ENCODE results near the gene DOK4. TPM values are rescaled to one million over a fixed set of nuclear protein-coding genes. Genes with fewer than 3 reads are reported as not detected.

DOK4 gene
- total RNA-seq, 1 donor from 2014 or later = 4.4 TPM

- H3K4me1 Mint-ChIP-seq (ENCODE audit: low read depth) = peaks cover 18% of the 10 kb centered on the region
- no peaks in the 10 kb centered on the region for H3K9me3 Mint-ChIP-seq
- intact Hi-C loops (cut with micrococcal nuclease) = loop anchor here (1.0 to 5.0 kb wide), 3 partner anchors 29 to 261 kb away; partner anchors contain the start of genes CIAPIN1, COQ9 and KATNB1
- no peak overlapping the region for H3K4me3 Mint-ChIP-seq
- H3K36me3 Mint-ChIP-seq (ENCODE audit: low read depth) = no peaks in the 10 kb centered on the region
- H3K27me3 Mint-ChIP-seq (ENCODE audit: insufficient read depth) = peaks cover 2% of the 10 kb centered on the region
- no peak for DNase-seq (ENCODE audit: low spot score)
- H3K27ac Mint-ChIP-seq = peak overlapping the region; percentile 52
Measured at GRCh38 chr16:57476546-57477410, 9.5 kb downstream of the DOK4 start.

DNA sequence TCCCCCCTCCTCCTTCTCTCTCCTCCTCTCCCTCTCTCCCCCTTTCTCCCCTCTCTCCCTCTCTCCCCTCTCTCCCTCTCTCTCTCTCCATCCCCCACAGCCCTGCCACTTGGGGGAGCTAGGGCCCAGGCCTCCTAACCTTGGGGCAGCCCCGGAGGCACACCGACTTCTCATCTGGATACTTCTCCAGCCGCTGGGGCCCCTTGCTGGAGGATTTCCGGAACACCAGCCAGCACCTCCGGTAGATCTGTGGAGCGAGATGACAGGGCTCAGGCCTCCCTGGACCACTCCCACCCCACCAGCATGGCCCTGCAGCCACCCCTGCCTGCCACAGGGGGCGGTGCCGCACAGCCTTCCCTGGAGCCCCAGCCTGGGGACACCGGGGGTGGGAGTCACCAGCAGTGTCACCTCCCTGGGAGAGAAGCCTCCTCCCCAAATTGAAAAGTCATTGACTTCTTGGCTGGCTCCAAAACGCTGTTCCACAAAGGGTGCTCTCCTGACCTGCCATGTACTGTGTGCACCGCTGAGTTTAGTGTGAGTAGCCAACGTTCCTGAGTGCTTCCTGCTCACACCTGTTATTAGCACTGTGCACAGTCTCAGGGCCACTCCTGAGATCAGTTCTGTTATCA, 10.5 kb downstream of the DOK4 start:
- Mint-ChIP-seq H3K9me3 (no peaks in the 10 kb centered on the region), H3K36me3 (ENCODE audit: low read depth) (peaks cover 7% of the 10 kb centered on the region), H3K4me1 (ENCODE audit: low read depth) (peaks cover 18% of the 10 kb centered on the region), H3K27ac (peak overlapping the region; percentile 52), H3K27me3 (ENCODE audit: insufficient read depth) (no peaks in the 10 kb centered on the region), H3K4me3 (peak overlapping the region; percentile 45)
- DNase-seq (ENCODE audit: low spot score) = peak; percentile 81
- intact Hi-C loops (cut with micrococcal nuclease) = loop anchor here (1.0 to 5.0 kb wide), 5 partner anchors 10 to 261 kb away; partner anchors contain the start of genes CIAPIN1, COQ9, DOK4 and KATNB1

- Mint-ChIP-seq H3K9me3 (no peaks in the 10 kb centered on the region), H3K27me3 (ENCODE audit: insufficient read depth) (no peaks in the 10 kb centered on the region), H3K4me3 (no peak overlapping the region), H3K27ac (peak overlapping the region; percentile 29), H3K36me3 (ENCODE audit: low read depth) (peaks cover 10% of the 10 kb centered on the region), H3K4me1 (ENCODE audit: low read depth) (peaks cover 18% of the 10 kb centered on the region)
- no peak for DNase-seq (ENCODE audit: low spot score)
- intact Hi-C loops (cut with micrococcal nuclease) = loop anchor here (1.0 to 5.0 kb wide), 3 partner anchors 11 to 262 kb away; partner anchors contain the start of genes DOK4, KATNB1 and POLR2C
Measured at GRCh38 chr16:57474671-57475661, 11.3 kb downstream of the DOK4 start.

DNA sequence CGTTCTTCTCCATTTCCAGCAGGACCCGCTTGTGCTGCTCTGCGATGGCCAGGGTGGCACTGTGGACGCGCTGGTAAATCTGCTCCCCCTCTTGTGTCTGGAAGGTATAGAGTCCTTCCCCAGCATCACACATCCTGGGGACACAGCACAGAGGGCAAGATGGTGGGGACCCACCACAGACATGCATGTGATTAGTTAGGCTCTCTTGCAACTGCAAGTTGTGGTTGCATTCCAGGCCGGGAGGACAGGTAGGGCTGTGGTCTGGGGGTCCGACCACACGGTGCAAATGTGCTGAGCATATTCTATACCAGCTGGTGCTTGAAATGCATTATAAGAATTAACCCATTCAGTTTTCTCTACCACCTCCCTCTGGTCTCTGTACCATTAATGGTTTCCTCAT, 12.4 kb downstream of the DOK4 start:
- Mint-ChIP-seq H3K36me3 (ENCODE audit: low read depth) (peaks cover 14% of the 10 kb centered on the region), H3K4me1 (ENCODE audit: low read depth) (peaks cover 18% of the 10 kb centered on the region), H3K9me3 (no peaks in the 10 kb centered on the region), H3K27ac (no peak overlapping the region), H3K27me3 (ENCODE audit: insufficient read depth) (no peaks in the 10 kb centered on the region), H3K4me3 (no peak overlapping the region)
- intact Hi-C loops (cut with micrococcal nuclease) = no loop called here
- no peak for DNase-seq (ENCODE audit: low spot score)

DNA sequence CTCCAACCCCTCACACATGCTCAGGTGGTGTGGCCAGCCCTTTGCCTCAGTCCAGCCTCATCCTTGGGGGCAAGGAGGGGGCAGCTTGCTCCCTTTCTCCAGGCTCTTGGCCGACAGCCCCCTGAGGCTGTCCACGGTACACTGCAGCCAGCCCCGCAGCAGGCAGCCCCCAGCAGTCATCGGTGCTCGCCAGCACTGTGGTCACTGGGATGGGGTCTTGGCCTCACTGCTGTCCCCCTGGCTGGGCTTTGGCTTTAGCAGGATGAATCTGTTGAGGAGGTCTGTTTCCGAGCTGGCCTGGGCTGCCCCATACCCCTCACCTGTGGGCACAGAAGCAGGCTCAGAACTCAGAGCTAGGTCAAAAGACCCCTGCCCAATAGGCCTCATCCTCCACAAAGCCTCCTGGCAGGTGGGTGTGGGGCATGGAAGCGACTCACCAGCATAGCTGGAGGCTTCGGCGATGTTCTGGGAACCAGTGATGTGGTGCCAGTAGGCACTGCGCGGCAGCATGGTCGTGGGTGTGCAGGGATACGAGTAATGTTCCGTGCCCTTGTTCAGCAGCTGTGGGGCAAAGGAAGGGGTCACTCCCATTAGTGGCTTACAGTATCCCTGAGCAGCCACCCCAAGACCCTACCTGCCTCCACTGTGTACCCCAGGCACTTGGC, 13.0 kb downstream of the DOK4 start:
- Mint-ChIP-seq H3K36me3 (ENCODE audit: low read depth) (peaks cover 18% of the 10 kb centered on the region), H3K4me3 (no peak overlapping the region), H3K27me3 (ENCODE audit: insufficient read depth) (no peaks in the 10 kb centered on the region), H3K9me3 (no peaks in the 10 kb centered on the region), H3K4me1 (ENCODE audit: low read depth) (peaks cover 18% of the 10 kb centered on the region), H3K27ac (no peak overlapping the region)
- no peak for DNase-seq (ENCODE audit: low spot score)
- intact Hi-C loops (cut with micrococcal nuclease) = no loop called here

- Mint-ChIP-seq H3K4me1 (ENCODE audit: low read depth) (peaks cover 18% of the 10 kb centered on the region), H3K9me3 (no peaks in the 10 kb centered on the region), H3K4me3 (no peak overlapping the region), H3K36me3 (ENCODE audit: low read depth) (peaks cover 23% of the 10 kb centered on the region), H3K27ac (no peak overlapping the region), H3K27me3 (ENCODE audit: insufficient read depth) (no peaks in the 10 kb centered on the region)
- no peak for DNase-seq (ENCODE audit: low spot score)
- intact Hi-C loops (cut with micrococcal nuclease) = no loop called here
Measured at GRCh38 chr16:57472665-57473060, 13.6 kb downstream of the DOK4 start.

GRCh38 chr16:57471852-57472664, 14.2 kb downstream of the DOK4 start:
- H3K9me3 Mint-ChIP-seq = no peaks in the 10 kb centered on the region
- intact Hi-C loops (cut with micrococcal nuclease) = no loop called here
- no peaks in the 10 kb centered on the region for H3K27me3 Mint-ChIP-seq (ENCODE audit: insufficient read depth)
- H3K4me1 Mint-ChIP-seq (ENCODE audit: low read depth) = peaks cover 18% of the 10 kb centered on the region
- DNase-seq (ENCODE audit: low spot score) = no peak
- peaks cover 23% of the 10 kb centered on the region for H3K36me3 Mint-ChIP-seq (ENCODE audit: low read depth)
- no peak overlapping the region for H3K27ac Mint-ChIP-seq
- no peak overlapping the region for H3K4me3 Mint-ChIP-seq

GRCh38 chr16:57471209-57471608, 15.1 kb downstream of the DOK4 start:
- no peak overlapping the region for H3K27ac Mint-ChIP-seq
- H3K4me3 Mint-ChIP-seq = no peak overlapping the region
- no peaks in the 10 kb centered on the region for H3K27me3 Mint-ChIP-seq (ENCODE audit: insufficient read depth)
- H3K9me3 Mint-ChIP-seq = no peaks in the 10 kb centered on the region
- peaks cover 13% of the 10 kb centered on the region for H3K4me1 Mint-ChIP-seq (ENCODE audit: low read depth)
- intact Hi-C loops (cut with micrococcal nuclease) = no loop called here
- peaks cover 25% of the 10 kb centered on the region for H3K36me3 Mint-ChIP-seq (ENCODE audit: low read depth)
- DNase-seq (ENCODE audit: low spot score) = no peak

GRCh38 chr16:57470711-57471110, 15.6 kb downstream of the DOK4 start:
- H3K4me1 Mint-ChIP-seq (ENCODE audit: low read depth) = peaks cover 12% of the 10 kb centered on the region
- peaks cover 29% of the 10 kb centered on the region for H3K36me3 Mint-ChIP-seq (ENCODE audit: low read depth)
- intact Hi-C loops (cut with micrococcal nuclease) = no loop called here
- no peak for DNase-seq (ENCODE audit: low spot score)
- H3K4me3 Mint-ChIP-seq = no peak overlapping the region
- no peak overlapping the region for H3K27ac Mint-ChIP-seq
- no peaks in the 10 kb centered on the region for H3K27me3 Mint-ChIP-seq (ENCODE audit: insufficient read depth)
- H3K9me3 Mint-ChIP-seq = no peaks in the 10 kb centered on the region

DNA sequence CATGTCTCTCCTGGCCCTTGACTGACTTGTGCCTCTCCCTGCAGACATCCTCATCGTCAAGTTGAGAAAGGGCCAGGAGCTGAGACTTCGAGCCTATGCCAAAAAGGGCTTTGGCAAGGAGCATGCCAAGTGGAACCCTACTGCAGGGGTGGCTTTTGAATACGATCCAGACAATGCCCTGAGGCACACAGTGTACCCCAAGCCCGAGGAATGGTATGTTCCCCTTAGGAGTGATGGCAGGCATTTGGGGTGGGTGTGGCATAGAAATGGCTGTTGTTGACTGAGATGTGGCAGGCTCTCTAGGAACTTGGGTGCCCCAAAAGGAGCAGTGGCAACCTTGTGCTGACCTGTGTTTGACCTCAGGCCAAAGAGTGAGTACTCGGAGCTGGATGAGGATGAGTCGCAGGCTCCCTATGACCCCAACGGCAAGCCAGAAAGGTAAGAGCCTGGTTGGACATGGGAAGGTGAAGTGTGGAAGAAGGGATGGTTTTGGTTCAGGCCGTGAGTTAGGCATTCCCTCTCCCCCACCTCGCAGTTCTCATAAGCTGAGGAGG, 16.3 kb downstream of the DOK4 start:
- Mint-ChIP-seq H3K27me3 (ENCODE audit: insufficient read depth) (no peaks in the 10 kb centered on the region), H3K36me3 (ENCODE audit: low read depth) (peaks cover 34% of the 10 kb centered on the region), H3K27ac (no peak overlapping the region), H3K4me3 (no peak overlapping the region), H3K4me1 (ENCODE audit: low read depth) (peaks cover 11% of the 10 kb centered on the region), H3K9me3 (no peaks in the 10 kb centered on the region)
- no peak for DNase-seq (ENCODE audit: low spot score)
- intact Hi-C loops (cut with micrococcal nuclease) = no loop called here

DNA sequence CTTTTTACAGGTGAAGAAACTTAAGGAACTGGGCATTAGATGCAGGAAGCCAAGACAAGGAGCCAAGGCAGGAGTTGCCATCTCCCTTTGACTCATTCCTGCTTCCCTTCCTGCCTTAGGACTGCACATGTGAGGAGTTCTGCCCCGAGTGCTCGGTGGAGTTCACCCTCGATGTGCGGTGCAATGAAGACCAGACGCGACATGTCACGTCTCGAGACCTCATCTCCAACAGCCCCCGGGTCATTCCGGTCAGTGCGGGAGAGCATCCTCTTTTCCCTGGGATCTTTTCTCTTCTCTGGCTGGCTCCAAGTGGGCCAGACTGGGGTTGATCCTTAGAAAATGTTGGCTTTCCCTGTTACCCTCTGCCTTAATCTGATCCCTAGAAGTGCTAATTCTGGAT, 17.2 kb downstream of the DOK4 start:
- Mint-ChIP-seq H3K4me1 (ENCODE audit: low read depth) (peaks cover 20% of the 10 kb centered on the region), H3K27me3 (ENCODE audit: insufficient read depth) (no peaks in the 10 kb centered on the region), H3K27ac (no peak overlapping the region), H3K4me3 (no peak overlapping the region), H3K36me3 (ENCODE audit: low read depth) (peaks cover 42% of the 10 kb centered on the region), H3K9me3 (no peaks in the 10 kb centered on the region)
- DNase-seq (ENCODE audit: low spot score) = no peak
- intact Hi-C loops (cut with micrococcal nuclease) = no loop called here
